Measurements from ENCODE around the gene ACP6.

DNA sequence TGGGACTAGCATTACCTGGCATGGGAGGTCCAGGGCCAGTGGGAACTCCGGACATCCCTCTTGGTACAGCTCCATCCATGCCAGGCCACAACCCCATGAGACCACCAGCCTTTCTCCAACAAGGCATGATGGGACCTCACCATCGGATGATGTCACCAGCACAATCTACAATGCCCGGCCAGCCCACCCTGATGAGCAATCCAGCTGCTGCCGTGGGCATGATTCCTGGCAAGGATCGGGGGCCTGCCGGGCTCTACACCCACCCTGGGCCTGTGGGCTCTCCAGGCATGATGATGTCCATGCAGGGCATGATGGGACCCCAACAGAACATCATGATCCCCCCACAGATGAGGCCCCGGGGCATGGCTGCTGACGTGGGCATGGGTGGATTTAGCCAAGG is 45.8 kb downstream of the ACP6 start:
- TF ChIP-seq, protein P1, sequence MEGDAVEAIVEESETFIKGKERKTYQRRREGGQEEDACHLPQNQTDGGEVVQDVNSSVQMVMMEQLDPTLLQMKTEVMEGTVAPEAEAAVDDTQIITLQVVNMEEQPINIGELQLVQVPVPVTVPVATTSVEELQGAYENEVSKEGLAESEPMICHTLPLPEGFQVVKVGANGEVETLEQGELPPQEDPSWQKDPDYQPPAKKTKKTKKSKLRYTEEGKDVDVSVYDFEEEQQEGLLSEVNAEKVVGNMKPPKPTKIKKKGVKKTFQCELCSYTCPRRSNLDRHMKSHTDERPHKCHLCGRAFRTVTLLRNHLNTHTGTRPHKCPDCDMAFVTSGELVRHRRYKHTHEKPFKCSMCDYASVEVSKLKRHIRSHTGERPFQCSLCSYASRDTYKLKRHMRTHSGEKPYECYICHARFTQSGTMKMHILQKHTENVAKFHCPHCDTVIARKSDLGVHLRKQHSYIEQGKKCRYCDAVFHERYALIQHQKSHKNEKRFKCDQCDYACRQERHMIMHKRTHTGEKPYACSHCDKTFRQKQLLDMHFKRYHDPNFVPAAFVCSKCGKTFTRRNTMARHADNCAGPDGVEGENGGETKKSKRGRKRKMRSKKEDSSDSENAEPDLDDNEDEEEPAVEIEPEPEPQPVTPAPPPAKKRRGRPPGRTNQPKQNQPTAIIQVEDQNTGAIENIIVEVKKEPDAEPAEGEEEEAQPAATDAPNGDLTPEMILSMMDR (IDR thresholded peaks at IDR 0.05; ENCODE audit: extremely low read depth in 1 of 2, insufficient read depth in 1 of 2, low read depth in 1 of 2, low read length in 2 of 2), result no peak
- TF ChIP-seq POLR2AphosphoS5 (IDR thresholded peaks at IDR 0.05; ENCODE audit: insufficient read depth, low read depth, low read length), result no peak
- no peak for TF ChIP-seq POLR2A (IDR thresholded peaks at IDR 0.05; ENCODE audit: low read depth, low read length)
- no peak for TF ChIP-seq GATA2 (IDR thresholded peaks at IDR 0.05; ENCODE audit: insufficient read depth, insufficient read length, low read depth, low read length)
- no peak for TF ChIP-seq FOS (IDR thresholded peaks at IDR 0.05; ENCODE audit: borderline replicate concordance, insufficient read depth, low read length)
- TF ChIP-seq, protein P2, sequence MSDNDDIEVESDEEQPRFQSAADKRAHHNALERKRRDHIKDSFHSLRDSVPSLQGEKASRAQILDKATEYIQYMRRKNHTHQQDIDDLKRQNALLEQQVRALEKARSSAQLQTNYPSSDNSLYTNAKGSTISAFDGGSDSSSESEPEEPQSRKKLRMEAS (IDR thresholded peaks at IDR 0.05; ENCODE audit: insufficient read depth, insufficient read length), result no peak
- TF ChIP-seq EZH2 (IDR thresholded peaks at IDR 0.05; ENCODE audit: borderline replicate concordance, low read depth, low read length, severe bottlenecking), result no peak
- no peak for TF ChIP-seq MYC (IDR thresholded peaks at IDR 0.05; ENCODE audit: low read depth, low read length)
- no peak for TF ChIP-seq JUN (IDR thresholded peaks at IDR 0.05; ENCODE audit: borderline replicate concordance, insufficient read depth, insufficient read length, low read depth)
